ENCODE results near the gene ROM1. TPM values are rescaled to one million over a fixed set of nuclear protein-coding genes. Genes with fewer than 3 reads are reported as not detected.
A peak's percentile ranks its signal among the peaks of the same experiment; 100 is the strongest.

The ROM1 gene
- total RNA-seq, 1 experiment from 2014 or later, result 0.94 TPM

GRCh38 chr11:62601372-62602140 is 11.5 kb upstream of the ROM1 start, which contains the start of gene MTA2 (continued):
- peak; percentile 66; the same call in 1 of the 2 replicates for TF ChIP-seq MYBL2 (CRISPR knock-in tag; IDR thresholded peaks at IDR 0.05)
- TF ChIP-seq IRF2 (CRISPR knock-in tag; IDR thresholded peaks at IDR 0.05; ENCODE audit: borderline replicate concordance, low read depth), result no peak
- peak; percentile 41; the same call in 1 of the 2 replicates for TF ChIP-seq USF1 (CRISPR knock-in tag; IDR thresholded peaks at IDR 0.05)
- TF ChIP-seq PRDM15 (CRISPR knock-in tag; IDR thresholded peaks at IDR 0.05), result no peak
- TF ChIP-seq TP53 (CRISPR knock-in tag; IDR thresholded peaks at IDR 0.05), result no peak
- peak; percentile 84; the same call in 1 of the 2 replicates for TF ChIP-seq ARID4B (CRISPR knock-in tag; IDR thresholded peaks at IDR 0.05; ENCODE audit: borderline replicate concordance)
- TF ChIP-seq CDX4 (CRISPR knock-in tag; IDR thresholded peaks at IDR 0.05; ENCODE audit: borderline replicate concordance), result no peak
- TF ChIP-seq FOXP1 (CRISPR knock-in tag; IDR thresholded peaks at IDR 0.05; ENCODE audit: borderline replicate concordance), result peak; percentile 91
- no peak for TF ChIP-seq RORB (CRISPR knock-in tag; IDR thresholded peaks at IDR 0.05)
- no peak for TF ChIP-seq ZNF671 (CRISPR knock-in tag; IDR thresholded peaks at IDR 0.05)
- TF ChIP-seq ATF1 (CRISPR knock-in tag; IDR thresholded peaks at IDR 0.05), result no peak
- no peak for TF ChIP-seq ZBTB21 (CRISPR knock-in tag; IDR thresholded peaks at IDR 0.05; ENCODE audit: borderline replicate concordance)
- no peak for TF ChIP-seq ELF4 (CRISPR knock-in tag; IDR thresholded peaks at IDR 0.05; ENCODE audit: low read depth)
- TF ChIP-seq NFYB (CRISPR knock-in tag; conservative IDR thresholded peaks at IDR 0.05; ENCODE audit: low read depth), result no peak
- TF ChIP-seq ZBTB43 (CRISPR knock-in tag; IDR thresholded peaks at IDR 0.05), result no peak; the same call in 1 of the 2 replicates
- no peak; the same call in 1 of the 2 replicates for TF ChIP-seq NFE2L1 (CRISPR knock-in tag; IDR thresholded peaks at IDR 0.05)
- 0 out of 2 replicates have a peak, but pooled peaks have one; percentile 30 for TF ChIP-seq NFATC4 (CRISPR knock-in tag; IDR thresholded peaks at IDR 0.05)
- no peak for TF ChIP-seq ZNF317 (CRISPR knock-in tag; IDR thresholded peaks at IDR 0.05; ENCODE audit: borderline replicate concordance, low read depth)
- TF ChIP-seq AFF4 (CRISPR knock-in tag; IDR thresholded peaks at IDR 0.05; ENCODE audit: borderline replicate concordance), result no peak
- no peak for TF ChIP-seq ZNF219 (CRISPR knock-in tag; IDR thresholded peaks at IDR 0.05; ENCODE audit: borderline replicate concordance)
- no peak for TF ChIP-seq ZNF423 (CRISPR knock-in tag; IDR thresholded peaks at IDR 0.05)
- no peak for TF ChIP-seq ATF2 (CRISPR knock-in tag; IDR thresholded peaks at IDR 0.05; ENCODE audit: borderline replicate concordance, low read depth)

All from WTC11 (cell line).